Right hindlimb (tissue), 1 donor: Measurements from ENCODE around the gene VPS54.
"Not testable (repeated sequence)": the region's sequence is repeated elsewhere in the genome, so short reads cannot be mapped to it uniquely, and the experiment has no call there.

Experiments
- DNase-seq: peaks from one replicate; pipeline ENCODE4 v3.0.0-alpha.2; 2018

The VPS54 gene

DNA sequence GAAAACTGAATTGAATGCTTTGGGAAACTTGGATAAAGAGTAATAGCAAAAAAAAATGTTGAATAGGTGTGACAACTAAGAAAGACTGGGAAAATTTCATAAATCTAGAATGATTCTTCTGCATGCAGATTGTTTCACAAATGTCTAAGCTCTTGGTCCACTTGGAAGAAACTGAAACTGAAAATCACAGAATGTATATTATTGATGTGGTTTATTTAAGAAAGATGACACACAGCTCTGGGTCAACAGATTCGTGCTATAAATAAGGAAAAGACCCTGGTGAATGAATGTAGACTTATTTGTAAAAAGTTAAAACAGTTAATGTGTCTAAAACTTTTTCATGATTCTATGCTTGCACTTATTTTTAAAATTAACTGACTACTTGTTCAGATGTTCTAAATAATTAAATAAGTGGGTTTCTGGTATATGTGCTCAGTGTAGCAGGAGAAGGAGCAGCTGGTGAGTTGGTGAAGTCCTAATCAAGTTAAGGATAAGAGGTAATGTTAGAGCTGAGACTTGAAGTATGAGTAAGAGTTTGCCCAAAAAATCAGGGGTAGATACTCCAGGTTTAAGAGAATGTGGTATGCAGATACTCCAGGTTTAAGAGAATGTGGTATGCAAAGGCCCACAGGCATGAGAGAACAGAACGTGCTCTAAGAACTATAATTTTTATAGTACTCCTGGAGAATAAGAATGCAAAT lies 153.1 kb downstream of the VPS54 start:
- DNase-seq = no peak

DNA sequence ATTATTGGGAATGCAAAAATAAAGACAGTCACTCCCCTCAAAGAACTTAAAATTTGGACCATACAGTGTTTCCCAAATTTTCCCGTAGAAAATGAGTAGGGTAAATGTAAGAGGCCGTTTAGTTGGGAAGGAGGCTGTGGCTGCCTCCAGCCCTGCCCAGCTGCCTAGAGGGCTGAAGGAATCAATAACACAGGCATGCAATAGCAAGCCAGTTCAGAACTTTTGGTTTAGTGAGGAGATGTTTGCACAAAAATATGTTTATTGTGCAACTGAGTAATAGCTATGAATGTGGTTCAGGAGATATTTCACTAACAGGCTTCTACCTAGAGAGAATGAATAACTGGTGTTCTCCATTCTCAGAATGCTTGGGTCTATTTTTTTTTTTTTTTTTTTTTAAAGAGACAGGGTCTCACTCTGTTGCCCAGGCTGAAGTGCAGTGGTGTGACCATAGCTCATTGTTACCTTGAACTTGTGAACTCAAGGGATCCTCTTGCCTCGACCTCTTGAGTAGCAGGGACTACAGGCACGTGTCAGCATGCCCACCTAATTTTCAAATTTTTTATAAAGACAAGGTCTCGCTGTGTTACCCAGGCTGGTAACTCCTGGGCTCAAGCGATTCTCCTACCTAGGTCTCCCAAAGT lies 153.9 kb downstream of the VPS54 start:
- DNase-seq = no peak

DNA sequence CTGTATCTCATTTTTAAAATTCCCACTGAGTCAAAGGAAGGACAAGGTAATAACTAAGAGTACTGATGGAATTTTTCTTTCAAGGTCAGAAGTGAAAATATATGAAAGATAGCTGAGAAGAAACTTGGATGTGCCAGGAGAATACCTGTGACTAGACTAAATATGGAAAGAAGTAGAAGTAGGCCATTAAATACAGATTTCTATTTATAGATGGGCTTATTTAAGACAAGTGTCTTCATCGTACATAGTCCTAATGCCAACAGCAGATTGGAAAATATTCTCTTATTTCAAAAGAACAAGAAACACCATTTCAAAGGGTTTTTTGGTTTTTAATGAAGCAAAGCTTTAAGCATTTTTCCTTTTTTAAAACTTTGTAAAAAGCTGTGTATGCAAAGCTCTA lies 155.5 kb downstream of the VPS54 start:
- DNase-seq = no peak

DNA sequence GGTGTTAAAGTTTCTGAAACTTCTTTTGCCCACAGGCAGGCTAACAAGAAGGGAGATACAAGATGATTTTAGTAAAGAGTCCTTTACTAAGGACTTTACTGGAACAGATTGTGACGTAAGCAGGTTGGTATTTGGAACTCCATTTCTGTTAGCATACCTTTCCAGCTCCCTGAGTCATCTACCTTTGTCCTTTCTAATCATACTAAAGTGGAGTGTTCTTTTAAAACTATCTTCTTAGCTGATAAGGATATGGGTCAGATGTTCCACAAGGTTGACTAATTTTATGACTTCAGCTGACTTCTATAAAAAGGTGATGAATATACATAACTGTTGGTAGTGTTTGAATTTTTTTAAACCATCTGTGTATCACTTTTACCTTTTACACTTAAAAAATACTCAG lies 156.4 kb downstream of the VPS54 start:
- no peak for DNase-seq

DNA sequence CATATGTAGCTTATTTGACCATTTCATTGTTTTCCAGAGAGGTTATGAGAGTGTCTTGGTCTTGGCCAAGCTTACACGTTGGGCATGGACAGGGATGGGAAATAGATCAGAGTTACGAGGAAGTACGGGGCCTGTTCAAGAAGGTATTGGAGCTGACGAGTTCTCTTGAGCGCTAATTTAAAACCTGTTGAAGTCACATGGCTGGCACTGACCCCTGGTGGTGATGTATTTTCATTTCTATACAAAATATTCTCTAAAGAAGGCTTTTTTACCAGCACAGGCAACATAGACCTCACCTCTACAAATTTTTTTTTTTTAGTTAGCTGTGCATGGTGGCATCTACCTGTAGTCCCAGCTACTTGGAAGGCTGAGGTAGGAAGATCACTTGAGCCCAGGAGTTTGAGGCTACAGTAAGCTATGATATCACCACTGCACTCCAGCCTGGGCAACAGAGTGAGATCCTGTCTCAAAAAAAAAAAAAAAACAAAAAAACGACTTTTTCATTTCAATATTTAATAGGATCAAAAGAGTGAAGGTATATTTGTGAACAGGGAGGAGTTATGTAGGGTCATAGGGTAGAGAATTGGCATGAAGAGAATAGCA lies 157.9 kb downstream of the VPS54 start:
- peak; percentile 61 for DNase-seq

DNA sequence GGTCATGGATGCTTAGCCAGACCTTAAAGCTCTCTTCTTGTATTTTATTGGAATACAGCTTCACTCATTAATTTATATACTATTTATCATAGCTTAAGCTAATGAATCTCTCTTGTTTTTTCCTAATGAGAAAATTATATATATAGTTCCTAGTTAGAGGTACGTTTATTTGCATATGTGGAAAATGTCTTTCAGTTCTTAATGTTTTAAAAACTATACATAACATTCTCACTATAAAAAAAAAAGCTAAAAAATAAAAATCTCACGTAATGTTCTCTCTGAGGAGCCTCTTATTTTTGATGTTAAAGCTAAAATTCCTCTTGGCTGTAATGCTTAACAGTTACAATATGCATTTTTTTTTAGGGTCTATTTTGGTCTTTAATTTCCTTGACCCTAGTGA lies 160.9 kb downstream of the VPS54 start:
- no peak for DNase-seq

DNA sequence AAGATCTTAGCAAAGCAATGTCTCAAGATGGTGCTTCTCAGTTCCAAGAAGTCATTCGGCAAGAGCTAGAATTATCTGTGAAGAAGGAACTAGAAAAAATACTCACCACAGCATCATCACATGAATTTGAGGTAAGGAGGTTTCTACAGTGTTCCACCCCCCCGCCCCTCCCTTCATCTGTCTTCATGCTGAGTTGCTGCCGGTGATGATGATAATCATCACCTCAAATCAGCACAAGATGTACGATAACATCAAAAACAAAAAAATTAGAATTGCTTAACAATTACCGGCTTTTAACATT lies 163.0 kb downstream of the VPS54 start:
- no peak for DNase-seq

DNA sequence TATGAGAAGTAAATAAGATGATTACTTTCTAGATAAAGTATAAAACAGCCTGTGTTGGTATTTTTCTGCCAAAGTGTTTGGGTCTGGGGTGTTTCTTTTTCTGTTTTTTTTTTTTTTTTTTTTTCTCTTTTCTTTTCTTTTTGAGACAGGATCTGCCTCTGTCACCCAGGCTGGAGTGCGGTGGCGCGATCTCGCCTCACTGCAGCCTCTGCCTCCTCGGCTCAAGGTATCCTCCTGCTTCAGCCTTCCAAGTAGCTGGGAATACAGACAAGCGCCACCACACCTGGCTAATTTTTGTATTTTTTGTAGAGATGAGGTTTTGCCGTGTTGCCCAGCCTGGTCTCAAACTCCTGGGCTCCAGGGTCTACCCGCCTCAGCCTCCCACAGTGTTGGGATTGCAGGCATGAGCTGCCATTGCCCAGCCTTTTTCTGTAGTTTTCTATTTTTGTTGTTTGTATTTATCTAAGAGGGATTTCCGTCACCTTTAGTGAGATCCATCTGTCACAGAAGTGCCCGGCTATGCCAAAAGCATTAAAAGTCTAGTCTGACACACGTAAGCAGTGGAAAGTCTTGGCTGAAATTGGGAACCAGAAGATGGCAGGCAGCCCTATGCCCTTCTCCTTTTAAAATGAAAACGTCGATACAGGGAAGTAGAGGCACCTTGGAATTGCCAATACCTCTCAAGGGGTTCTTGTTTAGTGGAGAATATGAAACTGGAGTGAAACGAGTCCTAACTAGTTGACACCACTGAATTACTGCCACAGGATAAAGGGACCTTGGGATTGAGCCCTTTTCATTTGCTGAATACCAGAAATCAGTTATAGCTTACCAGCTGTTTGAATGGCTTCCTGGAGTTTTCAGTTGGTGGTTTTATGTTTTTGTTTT lies 163.6 kb downstream of the VPS54 start:
- no peak for DNase-seq

DNA sequence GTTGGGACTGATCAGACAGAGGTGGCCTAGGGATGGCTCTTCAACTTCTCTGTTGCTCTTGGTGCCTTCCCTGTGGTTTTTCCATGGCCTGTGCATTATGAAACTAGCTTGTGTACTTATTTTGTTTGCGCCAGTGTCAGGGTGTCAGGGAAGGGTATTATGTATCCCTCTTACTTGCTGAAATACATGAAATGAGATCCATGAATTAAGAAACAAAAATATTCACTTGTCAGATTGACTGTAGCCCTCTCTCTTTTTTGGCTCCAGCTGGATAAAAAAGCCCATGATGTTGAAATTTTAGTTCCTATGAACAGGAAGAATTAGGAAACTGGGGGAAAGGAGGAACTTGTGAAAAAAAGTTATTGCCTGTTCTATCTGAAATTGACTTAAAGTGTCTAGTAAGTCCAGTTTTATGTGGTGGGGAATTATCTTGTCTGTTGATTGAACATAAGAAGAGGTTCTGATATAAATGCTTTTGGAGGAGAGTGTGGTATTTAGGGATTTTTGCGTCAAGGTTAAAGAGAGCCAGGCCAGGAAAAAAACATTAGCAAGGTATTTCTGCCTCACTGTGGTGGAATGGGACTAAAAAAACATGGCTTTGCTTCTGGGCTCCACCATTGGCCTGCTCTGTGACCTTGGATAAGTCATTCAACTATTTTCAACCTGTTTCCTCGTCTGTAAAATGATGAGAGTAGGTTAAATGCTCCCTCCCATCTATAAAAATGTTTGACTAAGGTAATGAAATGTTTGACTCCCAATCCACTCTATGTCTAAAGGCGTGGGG lies 165.5 kb downstream of the VPS54 start:
- DNase-seq = no peak

DNA sequence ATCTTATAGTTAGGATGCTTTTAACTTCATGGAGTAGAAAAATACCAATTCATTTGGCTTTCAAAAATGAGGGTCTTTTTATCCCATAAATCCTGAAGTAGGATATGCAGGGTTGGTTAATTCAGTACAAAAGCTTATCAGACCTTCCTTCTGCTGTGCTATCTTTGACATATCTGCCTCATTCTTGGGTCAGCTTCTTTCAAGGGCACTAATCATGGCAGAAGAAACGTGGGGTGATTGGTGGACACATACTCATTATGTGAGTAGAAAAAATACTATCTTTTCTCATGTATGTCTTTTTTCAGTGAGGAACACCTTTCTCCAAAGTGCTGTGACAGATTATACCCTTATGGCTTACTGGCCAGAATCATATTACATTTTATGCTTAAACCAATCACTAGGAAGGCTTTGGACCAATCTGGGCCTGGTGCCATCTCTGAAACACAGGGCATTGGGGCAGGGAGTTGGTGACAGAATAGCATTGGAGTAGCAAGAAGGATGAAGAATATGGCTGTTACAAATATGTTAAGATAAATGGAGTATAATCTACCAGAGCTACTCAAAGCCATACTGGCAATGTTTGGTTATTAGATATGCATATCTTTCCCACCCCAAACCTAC lies 167.4 kb downstream of the VPS54 start:
- DNase-seq = no peak

DNA sequence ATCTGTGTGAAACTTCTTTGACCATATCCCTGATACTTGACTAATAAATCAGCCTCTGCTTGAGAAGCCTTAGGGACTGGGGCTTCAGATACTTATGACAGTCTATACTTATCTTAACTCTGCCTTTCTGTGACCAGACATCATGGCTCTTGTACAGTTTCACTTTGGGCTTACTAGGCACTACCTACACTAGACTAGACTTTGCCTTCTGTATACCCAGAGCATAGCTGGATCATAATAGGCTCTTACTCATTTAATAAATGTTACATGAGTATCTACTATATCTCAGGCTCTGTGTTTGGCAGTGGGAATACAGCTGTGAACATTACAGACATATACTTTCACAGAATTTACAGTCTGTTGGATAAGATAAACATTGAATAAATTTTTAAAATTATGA lies 168.6 kb downstream of the VPS54 start:
- DNase-seq = no peak

DNA sequence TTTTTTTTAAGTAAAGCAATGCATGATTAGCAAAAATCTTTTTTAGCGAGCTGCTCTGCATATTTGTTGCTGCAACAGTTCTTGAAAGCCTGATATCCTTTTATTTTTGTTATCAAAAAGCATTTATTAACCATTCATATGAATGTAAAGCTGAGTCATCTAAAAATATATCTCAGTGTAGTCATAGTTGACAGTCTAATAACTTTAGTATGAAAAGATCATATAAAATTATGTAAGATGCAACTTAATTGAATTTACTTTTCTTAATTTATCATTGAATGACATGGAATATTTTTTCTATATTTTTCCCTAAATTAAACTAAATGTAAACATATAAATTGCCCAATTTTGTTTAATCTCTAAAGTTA lies 169.0 kb downstream of the VPS54 start:
- no peak for DNase-seq

DNA sequence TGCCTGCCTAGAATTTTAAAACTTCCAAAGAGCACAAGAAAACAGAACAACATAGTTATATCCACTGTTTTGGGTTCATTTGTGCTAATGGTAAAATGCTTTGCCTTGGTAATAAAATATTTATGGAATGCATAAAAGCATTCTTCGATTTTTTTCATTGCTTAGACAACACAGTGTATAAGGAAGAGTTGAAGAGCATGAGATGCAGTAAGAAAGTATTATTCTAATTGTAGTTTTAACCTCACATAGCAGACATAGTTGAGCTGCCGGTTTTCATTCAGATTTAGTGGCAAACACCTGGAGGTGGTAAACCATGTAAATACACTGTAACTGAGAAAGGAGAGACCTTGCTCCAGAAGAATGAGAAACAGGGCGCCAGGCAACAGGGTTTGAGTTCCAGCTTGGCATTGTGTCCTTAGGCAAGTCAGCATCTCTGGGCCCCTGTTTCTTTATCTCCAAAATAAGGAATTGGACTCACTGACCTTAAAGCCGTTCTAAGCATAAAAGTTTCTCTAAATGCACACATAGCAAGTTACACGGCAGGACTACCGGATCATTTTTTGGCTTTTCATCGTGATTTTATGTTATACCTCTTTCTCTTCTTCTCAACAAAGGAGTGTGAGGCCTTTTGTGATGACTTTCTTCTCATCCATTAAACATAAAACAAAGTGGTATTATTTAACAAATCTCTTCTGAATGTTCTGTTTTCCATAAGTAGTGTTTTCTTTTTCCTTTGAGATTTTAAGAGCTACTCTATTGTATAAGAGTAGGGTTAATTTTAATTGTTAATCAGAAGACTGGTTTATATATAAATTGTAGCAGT lies 169.6 kb downstream of the VPS54 start:
- no peak for DNase-seq

DNA sequence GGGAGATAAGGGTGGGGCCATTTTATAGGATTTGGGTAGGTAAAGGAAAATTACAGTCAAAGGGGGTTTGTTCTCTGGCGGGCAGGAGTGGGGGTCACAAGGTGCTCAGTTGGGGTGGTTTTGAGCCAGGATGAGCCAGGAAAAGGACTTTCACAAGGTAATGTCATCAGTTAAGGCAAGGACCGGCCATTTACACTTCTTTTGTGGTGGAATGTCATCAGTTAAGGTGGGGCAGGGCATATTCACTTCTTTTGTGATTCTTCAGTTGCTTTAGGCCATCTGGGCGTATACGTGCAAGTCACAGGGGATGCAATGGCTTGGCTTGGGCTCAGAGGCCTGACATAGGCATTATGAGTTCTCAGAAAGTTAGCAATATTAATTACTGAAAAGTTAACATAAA lies 171.7 kb downstream of the VPS54 start:
- DNase-seq = not testable (repeated sequence)

DNA sequence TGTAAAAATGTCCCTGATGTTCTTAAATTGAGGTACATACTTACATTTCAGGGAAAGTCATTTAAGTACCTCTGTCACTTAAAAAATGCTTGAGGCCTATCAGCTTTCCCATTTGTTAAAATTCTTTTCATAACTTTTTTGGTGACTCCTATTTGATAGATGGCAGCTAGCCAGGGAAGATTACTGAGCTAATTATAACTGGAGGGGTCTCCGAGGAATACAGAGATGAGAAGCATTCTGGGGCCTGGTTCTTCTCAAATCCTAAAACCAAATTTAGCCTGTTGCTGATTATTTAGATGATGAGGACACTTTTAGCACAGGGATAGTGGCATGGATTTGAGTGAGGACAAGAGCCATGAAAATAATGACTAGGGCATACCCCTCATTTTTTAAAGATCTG lies 172.7 kb downstream of the VPS54 start:
- DNase-seq = no peak

DNA sequence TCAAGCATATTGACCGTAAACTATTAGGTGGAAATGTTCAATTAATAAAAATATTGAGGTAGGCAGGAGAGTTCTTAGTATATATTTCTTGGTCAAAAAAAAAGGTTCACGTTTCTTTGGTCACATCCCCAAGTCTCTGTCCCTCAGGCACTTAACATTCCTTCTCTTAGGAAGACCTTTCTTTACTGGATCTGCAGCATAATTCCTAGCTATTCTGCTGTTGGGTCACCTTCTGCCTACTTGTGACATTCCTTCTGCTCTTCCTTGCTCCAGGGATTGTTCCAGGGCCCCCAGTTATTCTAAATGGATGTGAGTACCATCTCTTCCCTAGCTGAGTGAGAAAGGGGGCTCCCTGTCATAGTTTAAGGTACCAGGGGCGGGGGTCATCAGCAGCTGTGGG lies 173.4 kb downstream of the VPS54 start:
- DNase-seq = no peak

DNA sequence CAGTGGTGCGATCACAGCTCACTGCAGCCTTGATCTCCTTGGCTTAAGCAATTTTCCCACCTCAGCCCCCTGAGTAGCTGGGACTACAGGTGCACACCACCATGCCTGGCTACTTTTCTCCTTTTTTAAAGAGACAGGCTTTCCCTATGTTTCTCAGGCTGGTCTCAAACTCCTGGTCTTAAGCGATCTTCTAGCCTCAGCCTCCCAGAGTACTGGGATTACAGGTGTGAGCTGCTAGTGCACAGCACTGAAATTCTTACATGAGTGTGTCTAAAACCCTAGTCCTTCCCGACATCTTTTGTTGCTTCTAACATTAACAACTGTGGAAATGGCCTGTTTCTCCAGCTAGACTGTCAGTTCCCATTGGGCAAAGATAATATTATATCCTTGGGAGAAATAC lies 174.6 kb downstream of the VPS54 start:
- DNase-seq = no peak

DNA sequence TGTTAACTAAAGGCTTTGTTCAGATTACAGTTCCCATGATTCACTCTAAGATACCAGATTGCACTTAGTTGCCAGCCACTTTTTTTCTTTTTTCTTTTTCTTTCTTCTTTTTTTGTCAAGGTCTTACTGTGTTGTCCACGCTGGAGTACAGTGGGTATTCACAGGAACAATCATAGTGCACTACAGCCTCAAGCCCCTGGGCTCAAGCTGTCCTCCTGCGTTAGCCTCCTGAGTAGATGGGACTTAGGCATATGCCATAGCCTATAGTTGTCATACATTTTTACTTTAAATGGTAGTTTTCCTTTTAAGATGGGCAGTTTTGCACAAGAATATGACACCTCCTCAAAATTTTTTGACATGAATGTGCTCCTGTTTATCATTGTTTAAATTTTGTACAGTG lies 175.4 kb downstream of the VPS54 start:
- no peak for DNase-seq

DNA sequence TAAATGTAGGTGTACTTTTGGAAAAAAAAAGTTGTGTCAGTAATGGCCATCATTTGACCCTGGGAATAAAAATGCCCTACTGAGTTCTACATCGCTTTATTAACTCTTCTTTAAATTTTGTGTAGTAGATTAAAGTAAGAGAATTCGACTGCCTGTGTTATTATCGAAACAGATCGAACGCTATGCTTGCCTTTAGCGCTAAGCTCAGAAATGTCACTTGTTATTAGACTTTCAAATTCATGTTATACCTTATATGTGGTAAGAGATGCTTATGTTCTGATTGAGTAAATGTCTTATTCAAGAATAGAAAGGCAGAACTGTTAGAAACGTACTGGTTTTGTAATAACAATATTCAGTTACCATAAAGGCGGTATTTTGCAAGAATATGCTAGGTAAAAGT lies 176.1 kb downstream of the VPS54 start:
- DNase-seq = no peak

DNA sequence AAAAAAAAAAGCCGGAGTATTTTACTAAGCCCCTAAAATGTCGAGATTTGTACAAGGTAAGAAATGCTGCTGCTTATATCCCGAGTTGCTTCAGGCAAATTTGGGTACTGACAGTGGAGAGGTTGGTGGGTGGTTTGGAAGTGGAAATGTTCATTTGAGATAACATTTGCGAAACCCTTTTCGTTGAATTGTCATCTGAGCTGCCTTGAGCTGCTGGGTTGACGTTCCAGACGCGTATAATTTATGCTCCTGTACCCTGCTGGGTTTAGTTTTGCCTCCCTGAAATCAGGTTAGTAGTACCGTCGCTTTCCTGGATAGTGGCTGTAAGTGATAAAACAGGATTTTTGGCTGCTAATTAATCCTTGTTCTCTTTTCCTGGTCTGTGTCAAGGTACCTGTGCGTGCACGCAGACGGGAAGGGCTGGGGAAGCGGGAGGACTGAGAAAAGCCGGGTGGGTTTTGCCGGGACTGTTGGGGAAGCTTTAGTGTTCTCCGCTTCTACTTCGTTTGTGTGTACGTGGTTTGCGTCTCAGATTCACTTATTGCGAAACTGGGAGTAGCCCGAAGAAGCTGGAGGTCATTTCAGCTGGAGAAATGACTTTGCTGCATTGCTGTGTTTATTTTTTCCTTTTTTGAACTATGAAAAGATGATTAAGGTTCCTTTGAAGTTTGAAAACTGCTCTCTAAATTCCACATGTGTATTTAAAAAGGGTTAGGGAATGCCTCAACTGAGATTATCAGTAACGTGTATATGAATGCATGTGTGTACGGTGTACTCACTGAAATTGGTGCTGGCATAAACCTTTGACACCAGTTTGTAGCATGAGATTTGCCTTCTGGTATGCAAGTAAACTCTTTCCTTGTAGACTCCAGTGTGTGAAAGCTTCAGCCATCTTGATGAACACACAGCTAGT lies 176.8 kb downstream of the VPS54 start:
- DNase-seq = peak; percentile 46
